HG03342 (cell line): ENCODE results near the gene SLC22A23.

Experiments
- ATAC-seq: cut with Tn5 transposase; IDR thresholded peaks from one replicate; pipeline ENCODE4 v1.9.1; 2021; ENCODE audit warnings: mild to moderate bottlenecking, moderate library complexity; ENCODE audit not compliant: unreplicated experiment

The SLC22A23 gene

DNA sequence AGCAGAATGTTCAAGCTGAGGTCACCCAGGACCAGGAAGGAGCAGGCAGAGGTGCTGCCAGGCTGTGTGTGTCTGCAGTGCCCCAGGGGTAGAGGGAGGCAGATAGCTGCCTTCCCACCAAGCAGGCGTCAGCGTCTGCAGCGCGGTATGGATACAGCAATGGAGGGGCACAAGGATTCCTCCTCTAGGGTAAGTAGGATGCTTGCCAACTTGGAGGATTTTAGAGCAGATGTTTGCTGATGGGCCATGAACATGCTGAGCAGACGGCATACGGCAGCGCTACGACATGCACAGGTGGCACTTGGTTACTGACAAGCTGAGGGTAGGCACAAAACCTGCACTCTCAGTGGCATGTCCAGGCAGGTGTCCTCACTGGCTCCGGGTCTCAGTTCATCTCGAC is 150.0 kb downstream of the SLC22A23 start:
- ATAC-seq: no peak

DNA sequence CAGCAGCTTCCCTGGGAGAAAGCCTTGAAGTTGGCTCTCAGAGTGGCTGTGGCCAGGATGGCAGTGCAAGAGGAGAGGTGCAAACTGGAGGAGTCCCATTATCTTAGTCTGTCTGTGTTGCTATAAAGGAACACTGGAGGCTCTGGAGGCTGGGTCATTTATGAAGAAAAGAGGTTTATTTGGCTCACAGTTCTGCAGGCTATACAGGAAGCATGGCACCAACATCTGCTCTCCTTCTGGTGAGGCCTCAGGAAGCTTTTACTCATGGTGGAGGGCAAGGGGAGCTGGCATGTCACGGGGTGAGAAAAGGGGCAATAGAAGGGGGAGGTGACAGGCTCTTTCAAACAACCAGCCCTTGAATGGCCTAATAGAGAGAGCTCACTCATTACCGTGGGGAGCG is 151.0 kb downstream of the SLC22A23 start:
- no peak for ATAC-seq

DNA sequence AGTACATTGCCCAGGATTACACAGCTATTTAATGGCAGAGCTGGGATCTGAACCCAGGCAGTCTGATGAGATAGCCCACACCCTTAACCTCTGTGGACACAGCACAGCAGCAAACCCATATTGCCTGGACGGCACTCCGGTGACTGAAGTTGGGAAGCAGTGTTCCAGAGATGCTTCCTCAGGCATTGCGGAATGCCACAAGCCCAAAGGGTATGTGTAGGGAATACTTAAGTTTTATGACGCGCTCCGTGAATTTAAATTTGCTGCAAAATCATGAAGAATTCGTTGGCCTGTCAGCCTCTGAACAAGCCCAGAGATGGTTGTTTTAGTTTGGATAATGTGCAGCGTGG is 151.7 kb downstream of the SLC22A23 start:
- ATAC-seq: no peak

DNA sequence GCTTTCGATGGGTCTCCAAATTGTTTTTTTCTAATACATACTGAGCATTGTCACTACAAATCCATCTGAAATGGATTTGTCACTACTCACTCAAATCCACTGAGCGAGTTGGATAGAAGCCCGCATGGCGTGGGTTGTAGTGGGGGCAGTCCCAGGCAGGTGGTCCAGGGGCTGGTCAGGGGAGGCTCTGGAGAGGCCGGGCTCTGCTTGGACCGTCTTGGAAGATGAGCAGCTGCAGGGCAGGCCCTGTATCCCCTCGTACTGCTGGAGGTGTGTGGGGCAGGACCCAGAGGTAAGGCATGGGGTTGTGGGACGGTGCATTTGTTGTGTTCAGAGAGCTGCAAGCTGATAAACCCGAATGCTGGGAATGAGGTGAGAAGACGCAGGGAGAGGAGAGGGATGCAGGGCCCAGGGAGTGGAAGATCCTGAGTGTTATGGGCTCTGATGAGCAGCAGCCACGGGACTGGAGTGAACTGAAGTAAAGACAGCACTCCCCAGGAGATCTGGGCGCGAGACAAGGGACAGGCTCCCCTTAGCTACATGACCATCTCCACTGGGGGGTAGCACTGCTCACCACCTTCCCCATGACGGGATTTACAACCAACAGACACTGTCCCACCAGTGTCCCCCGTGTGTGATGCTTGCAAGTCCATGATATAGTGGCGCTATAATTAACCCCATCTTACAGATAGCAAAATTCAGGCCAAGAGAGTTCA is 152.2 kb downstream of the SLC22A23 start:
- no peak for ATAC-seq

DNA sequence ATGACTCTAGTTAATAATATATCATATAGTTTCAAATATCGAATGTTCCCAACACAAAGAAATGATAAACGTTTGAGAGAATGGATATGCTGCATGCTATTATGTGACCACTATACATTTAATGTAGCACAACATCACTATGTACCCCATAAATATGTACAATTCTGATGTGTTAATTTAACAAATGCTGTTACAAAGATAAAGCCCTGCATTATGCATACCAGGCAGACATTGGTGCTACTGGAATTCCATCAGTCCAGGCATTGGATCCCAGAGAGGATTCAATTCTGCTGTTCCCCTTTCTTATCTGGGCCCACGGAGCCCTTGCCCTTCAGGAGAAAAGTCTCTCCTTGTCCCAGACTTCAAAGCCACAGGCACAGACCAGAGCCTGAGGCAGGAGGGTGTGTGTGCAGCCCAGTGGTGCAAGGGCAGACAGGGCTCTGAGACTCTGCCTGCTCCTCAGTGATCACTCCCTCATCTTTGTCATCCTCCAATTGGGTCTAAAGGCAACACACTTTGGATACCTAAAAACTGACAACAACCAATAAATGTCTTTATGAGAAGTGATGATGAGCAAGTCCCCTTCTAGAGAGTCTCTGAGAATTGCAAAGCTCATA is 152.9 kb downstream of the SLC22A23 start:
- ATAC-seq: no peak

DNA sequence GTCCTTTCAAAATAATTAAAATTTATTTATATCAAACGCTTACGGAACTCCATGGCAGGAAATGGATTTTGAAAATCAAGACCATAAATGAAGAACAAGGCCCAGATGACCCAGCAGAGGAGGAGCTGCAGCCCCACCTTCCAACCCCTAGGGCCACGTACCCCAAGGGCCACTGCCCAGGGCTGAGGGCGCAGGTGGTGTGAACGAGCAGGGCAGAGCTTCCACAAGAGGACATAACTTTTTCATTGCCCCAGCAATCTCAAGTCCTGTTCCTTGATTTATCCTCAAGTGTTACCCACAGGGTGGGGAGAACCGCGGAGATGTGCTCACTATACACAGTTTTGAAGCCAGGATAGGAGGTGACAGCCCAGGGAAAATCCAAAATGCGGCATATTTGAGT is 155.3 kb downstream of the SLC22A23 start:
- no peak for ATAC-seq

DNA sequence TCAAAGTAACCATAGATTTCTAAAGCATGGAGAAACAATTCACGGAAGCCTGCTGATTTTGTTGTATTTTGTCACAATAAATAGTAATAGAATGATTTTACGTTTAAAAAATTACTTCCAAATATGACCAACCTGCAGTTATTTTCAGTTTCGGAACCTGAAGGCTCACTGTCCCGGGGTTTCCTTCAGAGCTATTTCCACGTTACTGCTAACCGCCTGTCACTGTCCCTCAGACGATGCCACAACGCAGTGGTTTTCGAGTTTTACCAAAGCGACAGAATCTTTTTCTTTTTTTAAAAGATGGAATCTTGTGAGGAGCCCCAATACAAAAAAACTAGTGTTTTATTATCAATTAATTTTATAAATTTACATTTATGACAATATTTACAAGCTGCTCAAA is 157.6 kb downstream of the SLC22A23 start:
- no peak for ATAC-seq

DNA sequence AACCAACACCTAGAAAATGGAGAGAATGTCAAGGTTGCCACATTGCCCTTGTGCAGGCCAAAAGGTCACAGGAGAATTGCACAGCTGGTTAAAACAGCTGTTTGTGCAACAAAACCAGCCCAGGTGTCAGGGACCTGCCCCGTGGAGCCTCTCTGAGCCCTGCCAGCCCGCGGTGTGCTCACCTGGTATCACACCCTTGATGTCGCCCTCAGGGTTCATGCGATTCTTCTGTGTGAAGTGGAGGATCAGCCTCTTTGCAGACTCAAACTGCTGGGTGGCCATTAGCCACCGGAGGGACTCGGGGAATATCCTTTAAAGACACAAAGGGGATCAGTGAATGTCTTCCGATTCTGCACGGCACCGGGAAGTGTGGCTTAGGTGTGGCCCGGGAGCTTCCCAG is 158.9 kb downstream of the SLC22A23 start:
- no peak for ATAC-seq

DNA sequence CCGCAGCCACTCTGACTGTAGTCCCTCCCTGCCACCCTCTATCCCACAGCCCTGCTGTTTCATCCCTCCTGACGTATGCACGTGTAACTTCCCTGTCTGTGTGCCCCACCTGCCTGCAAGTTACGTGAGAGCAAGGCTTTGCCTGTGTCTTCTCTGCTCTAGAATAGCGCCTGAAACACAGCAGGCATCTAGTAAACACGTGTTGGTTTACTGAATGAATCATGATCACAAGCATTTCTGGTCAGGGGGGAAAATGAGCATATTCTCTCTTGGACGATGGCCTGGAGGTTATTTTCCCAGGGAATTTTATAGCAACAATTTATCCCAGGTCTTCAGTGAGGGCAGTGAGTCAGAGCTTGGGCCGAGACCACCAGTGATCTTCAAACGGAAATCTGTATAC is 159.8 kb downstream of the SLC22A23 start:
- no peak for ATAC-seq

DNA sequence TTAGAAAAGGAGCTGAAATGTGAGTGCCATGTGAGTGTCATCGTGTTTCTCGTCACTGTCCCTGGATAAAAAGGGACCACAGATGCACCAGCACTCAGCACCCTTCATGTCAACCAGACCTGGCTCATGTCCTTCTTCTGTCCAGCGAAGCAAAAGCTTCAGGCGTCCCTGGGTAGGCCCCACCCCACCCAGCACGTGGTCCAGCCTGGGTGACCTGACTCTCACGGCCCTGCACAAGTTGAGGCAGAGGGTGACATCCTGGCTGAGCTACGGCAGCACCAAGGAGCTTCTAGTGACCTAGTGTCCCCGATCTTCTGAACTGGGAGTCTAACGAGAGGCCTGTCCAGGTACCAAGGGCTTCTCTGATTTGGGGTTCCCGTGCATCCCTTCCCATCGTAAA is 160.3 kb downstream of the SLC22A23 start:
- ATAC-seq: no peak

DNA sequence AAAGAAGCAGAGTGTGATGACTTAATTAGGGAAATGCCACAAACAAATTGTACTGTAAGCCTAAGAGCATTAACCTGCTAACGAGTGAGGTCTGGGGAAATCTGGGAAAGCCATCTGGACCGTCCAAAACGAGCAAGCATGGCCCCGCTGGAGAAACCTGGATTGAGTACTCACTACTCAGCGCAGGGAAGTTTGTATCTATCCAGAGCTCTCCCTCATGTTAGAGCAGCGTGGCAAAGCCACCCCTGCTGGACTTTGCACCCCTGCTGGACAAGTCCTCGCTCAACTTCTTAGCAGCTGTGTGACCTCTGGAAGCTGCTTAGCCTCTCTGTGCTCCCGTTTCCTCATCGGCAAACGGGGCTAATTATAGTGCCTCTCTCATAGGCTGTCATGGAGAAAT is 160.8 kb downstream of the SLC22A23 start:
- ATAC-seq: no peak

DNA sequence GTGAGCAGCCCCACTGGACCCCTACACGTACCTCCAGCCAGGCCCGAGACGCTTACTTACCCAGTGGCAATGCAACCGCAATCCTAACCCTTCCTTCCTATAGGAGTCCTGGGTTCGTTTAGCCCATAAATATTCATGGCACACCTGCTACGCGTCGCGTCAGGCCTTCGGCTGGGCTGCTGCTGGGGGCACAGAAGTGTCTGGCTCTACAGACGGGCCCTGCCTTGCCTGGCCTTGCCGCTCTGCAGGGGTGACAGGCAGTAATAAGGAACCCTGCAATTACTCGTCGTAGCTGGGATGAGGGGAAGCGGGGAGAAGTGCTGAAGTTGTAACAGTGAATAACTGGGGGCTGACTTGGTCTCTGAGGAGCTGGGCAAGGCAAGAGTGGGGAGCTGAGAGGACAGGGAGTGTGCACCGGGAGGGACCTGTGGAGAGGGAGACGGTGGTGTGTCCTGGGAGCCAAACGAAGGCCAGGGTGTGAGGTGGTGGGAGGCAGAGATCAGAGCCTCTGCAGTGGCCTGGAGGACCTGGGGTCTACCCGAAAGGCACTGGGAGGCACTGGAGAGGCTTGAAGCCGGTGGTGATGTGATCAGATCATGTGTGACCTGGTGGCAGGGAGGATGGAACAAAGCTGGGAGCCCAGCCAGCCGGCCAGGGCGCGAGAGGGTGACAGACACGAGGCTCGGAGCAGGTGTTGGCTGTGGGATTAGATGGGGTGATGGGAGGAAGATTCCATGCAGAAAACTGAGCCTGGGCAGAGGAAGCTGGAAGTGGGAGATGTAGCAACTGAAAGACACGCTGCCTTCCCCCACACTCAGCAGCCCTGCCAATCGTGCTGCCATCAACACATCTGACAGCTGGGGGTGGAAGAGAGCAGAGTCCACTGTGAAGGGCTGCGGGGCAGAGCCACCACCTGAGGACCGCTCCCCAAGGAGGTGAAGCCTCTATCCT is 161.7 kb downstream of the SLC22A23 start:
- ATAC-seq: no peak

DNA sequence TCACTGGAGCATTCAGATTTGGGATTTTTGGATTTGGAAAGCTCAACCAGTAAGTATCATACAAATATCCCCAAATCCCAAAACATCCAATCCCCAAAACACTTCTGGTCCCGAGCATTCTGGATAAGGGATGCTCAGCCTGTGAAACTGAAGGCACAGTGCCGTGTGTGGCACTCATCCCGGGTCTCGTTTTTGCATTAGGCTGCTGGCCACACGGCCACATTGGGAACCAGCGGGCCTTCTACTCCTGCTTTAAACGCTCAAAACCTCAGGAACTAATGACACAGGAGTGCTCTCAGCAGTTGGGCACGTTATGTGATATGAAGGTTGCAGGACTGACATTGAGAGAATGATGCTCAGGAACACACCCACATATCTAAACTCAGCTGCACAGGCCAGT is 162.5 kb downstream of the SLC22A23 start:
- ATAC-seq: no peak

DNA sequence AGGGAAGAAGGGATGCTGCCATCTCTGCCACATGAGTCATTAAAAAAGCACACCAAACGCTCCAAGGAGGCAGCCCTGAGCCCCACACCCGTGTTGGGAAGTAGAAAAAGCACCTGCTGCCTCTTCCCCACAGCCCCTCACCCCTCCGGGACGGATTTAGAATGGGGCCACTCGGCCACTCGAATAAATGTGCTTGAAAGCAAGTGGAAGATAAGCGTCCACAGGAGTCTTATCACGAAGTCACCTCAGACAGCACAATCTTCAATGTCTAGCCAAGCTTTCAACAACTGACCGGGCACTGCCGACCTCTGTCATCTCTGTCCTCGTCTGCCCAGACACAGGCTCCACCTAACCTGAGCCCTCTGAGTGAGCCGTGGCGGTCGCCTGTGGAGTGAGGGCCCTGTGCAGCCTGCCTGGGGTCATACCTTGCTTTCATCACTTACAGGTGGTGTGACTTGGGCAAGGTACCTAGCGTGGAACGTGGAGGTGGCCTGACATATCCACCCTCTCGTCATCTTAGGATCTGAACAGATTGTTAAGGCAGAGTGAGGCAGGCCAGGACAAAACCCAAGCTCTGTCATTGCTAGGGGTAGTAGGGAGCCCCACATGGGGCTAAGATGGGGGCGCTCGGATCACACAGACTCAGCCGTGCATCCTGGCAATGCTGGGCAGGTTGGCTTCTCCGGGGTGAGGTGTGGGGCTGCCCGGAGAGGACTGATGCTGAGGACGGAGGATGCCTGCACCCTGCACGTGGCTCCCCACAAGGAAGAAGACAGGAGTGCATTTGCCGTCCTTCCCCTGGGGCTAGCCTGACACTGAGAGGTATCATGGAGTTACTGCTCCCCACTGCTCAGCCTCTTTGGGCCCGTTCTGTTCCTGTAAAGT is 163.3 kb downstream of the SLC22A23 start:
- no peak for ATAC-seq

DNA sequence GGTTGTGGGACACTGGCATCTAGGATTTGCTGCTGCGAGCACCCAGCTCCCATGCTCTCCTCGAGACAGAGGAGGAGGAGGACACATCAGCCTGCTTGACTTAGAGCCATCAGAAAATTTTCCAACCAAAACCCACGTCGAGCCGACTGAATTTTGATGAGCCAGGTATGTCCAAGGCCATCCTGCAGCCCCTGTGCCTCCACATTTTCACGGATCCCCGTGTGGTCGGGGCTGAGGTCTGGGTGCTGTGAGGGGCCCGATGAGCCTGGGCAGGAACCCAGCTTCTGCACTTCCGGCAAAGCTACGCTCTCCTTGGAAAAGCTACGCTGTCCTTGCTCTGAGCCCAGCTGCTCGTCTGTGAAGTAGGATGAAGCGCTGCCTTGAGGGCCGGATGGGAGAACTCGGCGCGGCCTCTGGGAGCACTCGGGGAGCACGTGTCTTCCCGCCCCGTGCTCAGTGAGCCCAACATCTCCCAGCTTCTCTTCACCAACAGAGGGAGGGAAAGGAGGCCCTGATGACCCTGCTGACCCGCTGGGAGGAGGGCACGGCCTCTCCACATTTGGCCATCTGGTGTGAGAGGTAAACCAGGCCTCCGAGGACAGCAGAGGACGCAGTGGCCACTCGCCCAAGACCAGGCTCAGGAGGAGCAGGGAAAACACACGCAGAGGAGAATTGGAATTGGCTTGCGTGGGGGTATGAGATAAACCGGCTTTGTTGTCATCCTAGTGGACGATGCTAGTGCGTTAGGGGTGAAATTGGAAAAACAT is 164.2 kb downstream of the SLC22A23 start:
- ATAC-seq: no peak

DNA sequence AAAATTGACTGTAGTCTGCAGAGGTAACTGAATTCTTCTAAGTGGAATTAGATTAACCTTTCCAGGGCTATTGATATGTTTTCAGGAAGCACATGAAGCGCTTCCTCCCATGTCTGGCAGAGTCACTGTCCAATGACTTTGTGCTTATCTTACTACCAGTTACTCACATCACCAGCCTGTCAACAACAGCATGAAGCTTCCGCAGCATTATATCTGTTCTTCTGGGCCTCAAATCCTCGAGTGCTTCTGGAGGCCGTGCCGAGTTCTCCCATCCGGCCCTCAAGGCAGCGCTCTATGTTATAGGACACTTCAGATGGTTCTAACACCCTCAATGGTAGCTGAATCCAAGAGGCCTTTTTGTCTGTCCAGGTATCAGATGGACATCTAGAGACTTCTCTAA is 164.9 kb downstream of the SLC22A23 start:
- ATAC-seq: no peak

DNA sequence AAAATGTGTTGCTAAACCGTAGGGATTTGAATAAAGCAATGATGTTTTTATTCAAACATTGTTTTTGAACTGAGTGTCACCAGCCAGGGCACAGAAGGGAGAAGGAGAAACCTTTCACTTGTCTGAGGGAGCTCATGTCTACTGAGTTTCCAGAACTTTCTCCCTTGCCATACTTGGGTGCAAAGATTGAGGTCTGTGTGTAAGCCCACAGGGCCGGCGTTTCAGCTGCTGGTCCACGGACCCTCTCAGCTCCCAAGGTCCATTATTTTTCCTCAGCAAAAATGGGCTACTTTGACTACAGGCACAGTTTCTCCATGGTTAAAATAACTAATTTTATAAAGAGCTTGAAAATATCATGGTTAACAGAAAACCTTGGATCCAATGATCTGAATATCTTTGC is 165.5 kb downstream of the SLC22A23 start:
- no peak for ATAC-seq

DNA sequence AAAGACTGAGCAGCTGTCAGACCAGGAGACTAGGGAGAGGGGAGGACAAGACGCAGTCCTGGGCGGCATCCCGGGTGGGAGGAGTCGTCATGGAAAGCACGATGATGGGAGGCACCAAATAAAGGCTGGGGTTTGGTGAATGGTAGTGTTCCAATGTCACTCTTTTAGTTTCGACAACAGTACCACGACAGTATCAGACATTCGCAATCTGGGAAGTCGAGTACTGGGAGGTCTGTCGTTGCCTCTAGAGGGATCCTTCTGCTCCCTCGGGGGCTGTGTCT is 166.0 kb downstream of the SLC22A23 start:
- ATAC-seq: no peak

DNA sequence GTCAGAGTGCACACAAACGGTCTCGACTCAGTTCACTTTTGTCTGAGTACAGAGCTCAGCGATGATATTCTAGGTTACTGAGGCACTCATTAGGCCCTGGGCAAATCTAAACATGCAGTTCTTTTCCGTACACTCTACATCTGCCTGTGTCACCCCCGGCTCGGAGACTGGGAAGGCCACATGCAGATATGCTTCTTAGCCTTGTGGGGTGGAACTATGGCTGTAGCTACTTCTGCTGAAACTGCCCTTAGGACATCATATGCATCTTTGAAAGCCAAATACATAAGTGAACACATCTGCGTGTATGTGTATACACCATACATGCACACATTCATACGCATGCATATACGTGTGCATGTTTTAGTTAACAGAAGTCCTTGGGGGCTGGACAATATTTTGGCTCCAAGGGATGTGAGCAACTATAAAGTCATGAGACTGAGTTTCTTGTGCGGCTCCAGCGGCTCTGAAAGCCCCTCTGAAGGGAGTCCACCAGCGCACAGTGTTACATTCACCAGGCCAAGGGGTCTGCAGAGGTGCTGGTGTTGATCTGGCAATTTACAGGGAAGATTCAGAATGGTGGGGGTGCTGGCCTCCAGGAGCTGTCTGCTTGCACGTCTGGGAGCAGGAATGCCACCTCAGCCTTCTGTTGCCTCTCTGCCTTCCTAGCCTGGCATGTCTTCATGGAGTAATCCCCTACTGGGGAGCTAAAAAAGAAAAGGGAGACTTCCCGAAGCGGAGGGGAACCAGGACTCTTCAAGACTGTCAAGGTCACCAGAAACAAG is 166.5 kb downstream of the SLC22A23 start:
- no peak for ATAC-seq

DNA sequence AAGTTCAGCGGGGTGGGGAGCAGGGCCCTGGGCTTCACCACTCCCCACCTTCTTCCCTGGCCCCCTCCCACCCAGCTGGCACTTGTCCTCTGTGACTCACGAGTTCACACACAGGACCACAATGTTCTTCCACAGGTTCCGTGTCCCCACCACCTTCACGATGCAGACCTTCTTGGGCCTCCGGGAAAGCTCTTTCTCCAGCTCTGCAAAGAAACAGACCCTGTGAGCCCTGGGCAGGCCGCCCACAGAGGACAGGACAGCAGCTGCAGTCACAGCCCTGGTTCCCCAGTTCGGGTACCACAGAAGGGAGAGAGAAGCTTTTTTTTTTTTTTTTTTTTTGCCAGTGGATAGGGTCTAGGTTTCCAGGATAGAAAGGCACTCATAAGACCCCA is 167.2 kb downstream of the SLC22A23 start:
- ATAC-seq: no peak
